Caco-2 (cell line): Measurements from ENCODE around the gene SCAPER. TPM values are rescaled to one million over a fixed set of nuclear protein-coding genes. Genes with fewer than 3 reads are reported as not detected.
A peak's percentile ranks its signal among the peaks of the same experiment; 100 is the strongest.

Experiments
- BruUV-seq: library from RNA; stranded (reverse); fragments of 400-500 nt; replicated peaks from 2 replicates; lab custom pipeline; 2021; lab: Mats Ljungman, UMichigan
- CTCF ChIA-PET: fragments of 300-600 bp; sonication (Branson Sonifier 250); formaldehyde crosslinking; loops from one replicate; lab custom pipeline; 2022; ENCODE audit warnings: antibody characterized with exemption; lab: Charles Lee
- POLR2A ChIA-PET: fragments of 300-600 bp; sonication (Branson Sonifier 250); formaldehyde crosslinking; loops from one replicate; lab custom pipeline; 2022; ENCODE audit warnings: antibody characterized with exemption; lab: Charles Lee
- DNase-seq, 2 experiments: peaks; one replicate each; pipeline versions ENCODE4 v3.0.0 to v3.0.0-alpha.2; 2020 to 2022
- H3K27me3 ChIP-seq: replicated peaks from 2 replicates; pipeline ENCODE4 v1.6.0; 2011; ENCODE audit warnings: low read length; ENCODE audit not compliant: control insufficient read depth, insufficient read depth
- H3K36me3 ChIP-seq: 2 replicates; pipeline ENCODE4 v1.5.1; 2011; ENCODE audit warnings: low read length; ENCODE audit not compliant: control insufficient read depth, insufficient read depth
- H3K4me1 ChIP-seq: fragments of 250-450 bp; sonication (Bioruptor Pico); 2 replicates; pipeline ENCODE4 v1.5.1; 2020; ENCODE audit warnings: mild to moderate bottlenecking
- H3K4me3 ChIP-seq: 2 replicates; pipeline ENCODE4 v1.5.1; 2011; ENCODE audit warnings: low read depth, mild to moderate bottlenecking, control low read depth, low read length
- H3K9me3 ChIP-seq: fragments of 250-450 bp; sonication (Bioruptor Pico); 2 replicates; pipeline ENCODE4 v1.5.1; 2020; ENCODE audit warnings: mild to moderate bottlenecking, moderate library complexity
- H3K27ac Mint-ChIP-seq: one replicate; pipeline ENCODE4 v1.8.0; 2022; ENCODE audit warnings: mixed read lengths; ENCODE audit not compliant: unreplicated experiment
- H3K27me3 Mint-ChIP-seq: one replicate; pipeline ENCODE4 v1.8.0; 2022; ENCODE audit warnings: mixed read lengths; ENCODE audit not compliant: insufficient read depth, unreplicated experiment
- H3K36me3 Mint-ChIP-seq: one replicate; pipeline ENCODE4 v1.8.0; 2022; ENCODE audit warnings: mild to moderate bottlenecking, mixed read lengths; ENCODE audit not compliant: insufficient read depth, unreplicated experiment
- H3K4me1 Mint-ChIP-seq: one replicate; pipeline ENCODE4 v1.8.0; 2022; ENCODE audit warnings: low read depth, mixed read lengths; ENCODE audit not compliant: unreplicated experiment
- H3K4me3 Mint-ChIP-seq: one replicate; pipeline ENCODE4 v1.8.0; 2022; ENCODE audit warnings: mild to moderate bottlenecking, moderate library complexity, mixed read lengths; ENCODE audit not compliant: unreplicated experiment
- H3K9me3 Mint-ChIP-seq: one replicate; pipeline ENCODE4 v1.8.0; 2022; ENCODE audit warnings: mixed read lengths; ENCODE audit not compliant: unreplicated experiment
- intact Hi-C: fragments of 100-400 bp; cut with micrococcal nuclease; formaldehyde crosslinking; loops from one replicate; pipeline ENCODE4 v1.10.0; 2022; ENCODE audit not compliant: unreplicated experiment
- total RNA-seq: library from RNA; stranded (reverse); gene quantifications from 2 replicates; pipeline ENCODE4 v1.2.3, GENCODE V29; 2022
- TF ChIP-seq, protein P1 (sequence below), 2 experiments: fragments of 200-600 bp in 1 of 2; IDR thresholded peaks; 1 replicate in 1 of 2; 2 replicates in 1 of 2; pipeline versions ENCODE4 v1.5.1 to v1.8.0; 2011 to 2022; ENCODE audit warnings: antibody characterized with exemption in 1 of 2, control low read depth in 1 of 2, inconsistent platforms in 1 of 2, low read depth in 1 of 2, low read length in 1 of 2, mild to moderate bottlenecking in 1 of 2, moderate library complexity in 1 of 2; ENCODE audit not compliant: insufficient read depth in 1 of 2, severe bottlenecking in 1 of 2, unreplicated experiment in 1 of 2

SCAPER gene
- total RNA-seq, 1 experiment from 2014 or later = 24.6 TPM

DNA sequence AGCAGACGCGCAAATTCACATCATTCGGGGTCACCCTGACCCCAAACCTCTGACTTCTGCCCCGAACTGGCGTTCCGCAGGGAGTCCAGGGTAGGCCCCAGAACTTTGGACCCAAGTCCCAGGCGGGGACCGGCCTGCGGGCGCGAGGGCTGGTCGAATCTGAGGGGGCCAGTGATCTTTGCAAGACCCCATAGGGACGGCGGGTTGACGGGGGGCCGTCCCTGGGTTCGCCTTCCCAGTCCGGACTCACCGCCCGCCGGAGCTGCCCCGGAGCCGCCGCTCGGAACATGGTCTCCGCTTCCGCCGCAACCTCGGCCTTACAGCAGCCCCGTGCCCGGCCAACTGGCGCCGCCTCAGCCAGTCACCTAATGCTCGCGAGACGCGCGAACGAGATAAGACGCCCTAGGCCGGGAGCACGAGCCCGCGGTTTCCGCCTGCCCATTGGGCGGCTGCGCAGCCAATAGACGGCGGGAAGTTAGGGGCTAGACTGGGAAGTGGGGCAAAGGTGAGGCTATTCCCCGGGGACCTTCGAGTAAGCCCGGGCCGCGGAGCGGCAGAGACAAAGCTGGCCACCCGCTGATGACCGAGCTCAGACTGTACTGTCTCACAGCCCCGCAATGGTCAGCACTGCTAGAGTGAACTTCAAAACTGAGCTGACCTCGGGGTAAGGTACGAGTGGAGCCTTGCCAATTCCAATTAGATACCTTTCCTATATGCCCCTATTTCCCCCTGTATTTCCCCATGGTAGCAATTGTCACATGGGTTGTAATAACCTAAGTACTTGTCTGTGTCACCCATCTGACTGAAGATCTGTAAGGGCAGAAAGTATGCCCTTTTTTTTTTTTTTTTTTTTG lies 593.8 kb downstream of the SCAPER start, which contains the start of gene ETFA:
Gene ETFA, minus strand, starts transcription at position 370 of the 854 bp plus-strand sequence. Its CDS starts 81 bp downstream, at position 289.
- Histone ChIP-seq H3K36me3 (no peaks in the 10 kb centered on the region), H3K4me1 (peaks cover 40% of the 10 kb centered on the region), H3K9me3 (no peaks in the 10 kb centered on the region), H3K4me3 (peak within 1 kb of the TSS; percentile 75), H3K27me3 (no peaks in the 10 kb centered on the region)
- Mint-ChIP-seq H3K27me3 (no peaks in the 10 kb centered on the region), H3K4me3 (peak within 1 kb of the TSS; percentile 63), H3K9me3 (no peaks in the 10 kb centered on the region), H3K4me1 (peaks cover 25% of the 10 kb centered on the region), H3K36me3 (peaks cover 22% of the 10 kb centered on the region), H3K27ac (peak within 1 kb of the TSS; percentile 40)
- peak; percentile 98 for DNase-seq
- CTCF ChIA-PET = interaction anchor here (0.7 to 1.4 kb wide), 3 partner anchors 19 to 25 kb away, joined by 4 to 5 read pairs (median 4); partner anchors contain the start of gene ISL2
- TF ChIP-seq, protein P1, sequence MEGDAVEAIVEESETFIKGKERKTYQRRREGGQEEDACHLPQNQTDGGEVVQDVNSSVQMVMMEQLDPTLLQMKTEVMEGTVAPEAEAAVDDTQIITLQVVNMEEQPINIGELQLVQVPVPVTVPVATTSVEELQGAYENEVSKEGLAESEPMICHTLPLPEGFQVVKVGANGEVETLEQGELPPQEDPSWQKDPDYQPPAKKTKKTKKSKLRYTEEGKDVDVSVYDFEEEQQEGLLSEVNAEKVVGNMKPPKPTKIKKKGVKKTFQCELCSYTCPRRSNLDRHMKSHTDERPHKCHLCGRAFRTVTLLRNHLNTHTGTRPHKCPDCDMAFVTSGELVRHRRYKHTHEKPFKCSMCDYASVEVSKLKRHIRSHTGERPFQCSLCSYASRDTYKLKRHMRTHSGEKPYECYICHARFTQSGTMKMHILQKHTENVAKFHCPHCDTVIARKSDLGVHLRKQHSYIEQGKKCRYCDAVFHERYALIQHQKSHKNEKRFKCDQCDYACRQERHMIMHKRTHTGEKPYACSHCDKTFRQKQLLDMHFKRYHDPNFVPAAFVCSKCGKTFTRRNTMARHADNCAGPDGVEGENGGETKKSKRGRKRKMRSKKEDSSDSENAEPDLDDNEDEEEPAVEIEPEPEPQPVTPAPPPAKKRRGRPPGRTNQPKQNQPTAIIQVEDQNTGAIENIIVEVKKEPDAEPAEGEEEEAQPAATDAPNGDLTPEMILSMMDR (IDR thresholded peaks at IDR 0.05; ENCODE audit: insufficient read depth in 1 of 2, low read depth in 1 of 2, low read length in 1 of 2, severe bottlenecking in 1 of 2, unreplicated experiment in 1 of 2) = no peak
- POLR2A ChIA-PET = interaction anchor here (0.5 to 1.6 kb wide), 8 partner anchors 11 to 859 kb away, joined by 3 to 22 read pairs (median 4); partner anchors contain the start of genes ISL2 and RCN2
- intact Hi-C loops = loop anchor here (2.0 kb wide), 1 partner anchor 25 kb away; the partner anchor contains the start of gene ISL2
- no TSS peak for BruUV-seq

DNA sequence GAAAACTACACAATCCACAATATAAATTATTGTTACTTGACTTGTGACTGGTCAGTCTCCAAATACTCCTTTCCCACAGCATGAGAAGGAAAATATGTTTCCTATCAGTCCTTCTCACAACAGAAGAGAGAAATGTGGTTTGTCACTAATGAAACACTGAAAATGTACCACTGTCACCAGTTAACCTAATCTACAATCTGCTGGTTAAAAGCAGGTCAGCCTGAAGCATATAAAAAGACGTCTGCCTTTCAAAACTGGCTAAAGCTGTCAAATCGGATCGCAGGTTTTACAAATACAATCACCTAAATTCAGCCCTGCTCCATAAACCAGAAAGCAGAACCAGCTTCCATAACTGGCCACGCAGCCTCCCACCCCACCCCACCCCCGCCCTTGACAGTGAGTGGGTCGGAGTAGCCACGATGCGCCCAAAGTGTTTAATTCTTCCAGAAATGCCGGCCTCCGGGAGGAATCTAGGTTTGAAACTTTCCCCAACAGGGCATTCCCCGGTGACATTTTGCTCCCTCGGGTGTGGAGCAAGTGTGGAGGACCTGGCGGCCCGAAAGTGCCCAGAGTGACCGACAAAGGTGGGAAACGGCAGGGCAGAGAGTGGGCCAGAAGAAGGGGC lies 594.6 kb downstream of the SCAPER start:
- peaks cover 25% of the 10 kb centered on the region for H3K4me1 Mint-ChIP-seq
- H3K4me3 Mint-ChIP-seq = peak overlapping the region; percentile 63
- no peaks in the 10 kb centered on the region for H3K27me3 ChIP-seq
- peaks cover 22% of the 10 kb centered on the region for H3K36me3 Mint-ChIP-seq
- peak overlapping the region; percentile 75 for H3K4me3 ChIP-seq
- BruUV-seq = TSS peak; percentile 37
- H3K27me3 Mint-ChIP-seq = no peaks in the 10 kb centered on the region
- no peaks in the 10 kb centered on the region for H3K36me3 ChIP-seq
- TF ChIP-seq, protein P1 (IDR thresholded peaks at IDR 0.05; ENCODE audit: insufficient read depth in 1 of 2, low read depth in 1 of 2, low read length in 1 of 2, severe bottlenecking in 1 of 2, unreplicated experiment in 1 of 2) = no peak
- H3K9me3 ChIP-seq = no peaks in the 10 kb centered on the region
- H3K4me1 ChIP-seq = peaks cover 40% of the 10 kb centered on the region
- CTCF ChIA-PET = interaction anchor here (1.4 kb wide), 1 partner anchor 26 kb away, joined by 5 read pairs; the partner anchor contains the start of gene ISL2
- intact Hi-C loops = loop anchor here (2.0 kb wide), 1 partner anchor 26 kb away; the partner anchor contains the start of gene ISL2
- no peaks in the 10 kb centered on the region for H3K9me3 Mint-ChIP-seq
- no peak for DNase-seq
- POLR2A ChIA-PET = interaction anchor here (1.2 to 1.6 kb wide), 2 partner anchors 26 to 858 kb away, joined by 3 to 22 read pairs; partner anchors contain the start of gene ISL2
- H3K27ac Mint-ChIP-seq = peak overlapping the region; percentile 40
